ENCODE results near the gene TRIO. TPM values are rescaled to one million over a fixed set of nuclear protein-coding genes. Genes with fewer than 3 reads are reported as not detected.

TRIO gene
- total RNA-seq, 5 donors from 2014 or later (not counting 1 experiment from before 2014, with no cell fraction given) = 6.2 to 31.1 (median 11.8) TPM

- ATAC-seq (replicated peaks in 1 of 4) (no peak), DNase-seq (no peak)
- Histone ChIP-seq H3K9me3 (no peaks in the 10 kb centered on the region), H3K4me3 (ENCODE audit: control insufficient read depth in 1 of 2, extremely low read depth in 1 of 2, low read length in 1 of 2) (no peak overlapping the region), H3K27ac (ENCODE audit: low read length) (no peak overlapping the region), H3K4me1 (ENCODE audit: control insufficient read depth in 1 of 2, extremely low read depth in 1 of 2, insufficient read depth in 2 of 2, low read length in 2 of 2) (no peaks in the 10 kb centered on the region), H3K27me3 (replicated peaks in 1 of 2; ENCODE audit: control insufficient read depth in 2 of 2, extremely low read depth in 1 of 2, insufficient read depth in 2 of 2, low read length in 1 of 2) (peaks cover 0 to 3% of the 10 kb centered on the region in 2 experiments), H3K36me3 (ENCODE audit: control insufficient read depth in 2 of 2, extremely low read depth in 1 of 2, insufficient read depth in 1 of 2, low read length in 1 of 2) (no peaks in the 10 kb centered on the region)
- Mint-ChIP-seq H3K4me1 (no peaks in the 10 kb centered on the region), H3K36me3 (no peaks in the 10 kb centered on the region), H3K27ac (no peak overlapping the region), H3K4me3 (no peak overlapping the region), H3K9me3 (no peaks in the 10 kb centered on the region), H3K27me3 (peaks cover 7 to 8% of the 10 kb centered on the region in 2 donors)
- POLR2A ChIA-PET = no interaction called here
- WGBS (ENCODE audit: insufficient coverage) = 80% methylated on average over 1 of the region's 6 CpGs
- CTCF ChIA-PET = no interaction called here
These were observed 95.1 kb downstream of the TRIO start for GRCh38 chr5:14238272-14238671.

DNA sequence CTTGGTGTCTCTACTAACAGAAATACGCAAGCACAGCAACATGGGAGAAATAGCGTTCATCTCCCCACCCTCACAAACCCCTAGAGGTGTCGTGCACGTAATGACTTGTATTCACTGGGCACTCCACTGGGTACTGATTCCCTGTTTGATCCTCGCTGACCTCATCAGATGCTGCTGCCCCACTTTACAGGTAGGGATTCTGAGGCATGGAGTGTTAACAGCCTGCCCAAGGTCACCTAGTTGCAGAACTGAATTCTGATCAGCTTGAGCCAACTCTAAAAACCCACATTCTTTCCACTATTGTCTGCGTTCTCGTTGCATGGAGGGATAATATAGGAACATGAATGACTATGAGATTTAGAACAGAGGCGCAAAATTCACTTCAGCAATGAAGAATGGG is 96.3 kb downstream of the TRIO start:
- no peaks in the 10 kb centered on the region for H3K4me1 ChIP-seq (ENCODE audit: control insufficient read depth in 1 of 2, extremely low read depth in 1 of 2, insufficient read depth in 2 of 2, low read length in 2 of 2)
- H3K27me3 ChIP-seq (replicated peaks in 1 of 2; ENCODE audit: control insufficient read depth in 2 of 2, extremely low read depth in 1 of 2, insufficient read depth in 2 of 2, low read length in 1 of 2) = peaks cover 0 to 3% of the 10 kb centered on the region in 2 experiments
- H3K36me3 ChIP-seq (ENCODE audit: control insufficient read depth in 2 of 2, extremely low read depth in 1 of 2, insufficient read depth in 1 of 2, low read length in 1 of 2) = no peaks in the 10 kb centered on the region
- DNase-seq (no peak), ATAC-seq (replicated peaks in 1 of 4) (no peak)
- H3K27ac Mint-ChIP-seq = no peak overlapping the region
- ChIA-PET CTCF (interaction anchor here in 1 of 2 donors (0.6 kb wide), 1 partner anchor 750 kb away, joined by 3 read pairs; no protein-coding TSS in a partner anchor), POLR2A (no interaction called here)
- no peaks in the 10 kb centered on the region for H3K4me1 Mint-ChIP-seq
- no peak overlapping the region for H3K4me3 ChIP-seq (ENCODE audit: control insufficient read depth in 1 of 2, extremely low read depth in 1 of 2, low read length in 1 of 2)
- H3K36me3 Mint-ChIP-seq = no peaks in the 10 kb centered on the region
- WGBS (ENCODE audit: insufficient coverage) = 94% methylated on average over 1 of the region's 8 CpGs
- no peaks in the 10 kb centered on the region for H3K27me3 Mint-ChIP-seq
- no peaks in the 10 kb centered on the region for H3K9me3 ChIP-seq
- H3K4me3 Mint-ChIP-seq = no peak overlapping the region
- no peaks in the 10 kb centered on the region for H3K9me3 Mint-ChIP-seq
- no peak overlapping the region for H3K27ac ChIP-seq (ENCODE audit: low read length)

DNA sequence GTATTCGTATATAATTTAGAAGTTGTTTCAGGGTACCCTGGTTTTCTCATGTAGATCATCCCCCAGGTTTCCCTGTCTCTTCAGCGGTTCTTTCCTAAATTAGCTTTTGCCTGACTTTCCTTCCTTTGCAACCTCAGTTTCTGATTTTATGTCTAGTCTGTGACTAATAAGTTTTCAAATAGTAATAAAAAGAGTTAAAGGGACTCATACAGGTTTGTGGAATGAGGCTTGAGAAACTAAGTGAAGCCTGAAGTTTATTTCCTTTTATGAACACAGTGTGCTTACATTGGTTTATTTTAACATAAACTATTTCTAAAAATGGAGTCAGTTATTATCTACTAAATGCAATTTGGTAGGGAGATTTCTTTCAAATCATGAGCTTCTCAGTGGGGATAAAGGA is 96.8 kb downstream of the TRIO start:
- WGBS (ENCODE audit: insufficient coverage) = 100% methylated on average over 1 of the region's 2 CpGs
- no peak overlapping the region for H3K4me3 Mint-ChIP-seq
- H3K27ac Mint-ChIP-seq = no peak overlapping the region
- H3K27me3 Mint-ChIP-seq = peaks cover 0 to 2% of the 10 kb centered on the region in 2 donors
- H3K9me3 Mint-ChIP-seq = no peaks in the 10 kb centered on the region
- DNase-seq (no peak), ATAC-seq (replicated peaks in 1 of 4) (no peak)
- no peaks in the 10 kb centered on the region for H3K4me1 Mint-ChIP-seq
- POLR2A ChIA-PET = no interaction called here
- H3K36me3 Mint-ChIP-seq = no peaks in the 10 kb centered on the region
- Histone ChIP-seq H3K27ac (ENCODE audit: low read length) (no peak overlapping the region), H3K9me3 (no peaks in the 10 kb centered on the region), H3K4me1 (ENCODE audit: control insufficient read depth in 1 of 2, extremely low read depth in 1 of 2, insufficient read depth in 2 of 2, low read length in 2 of 2) (no peaks in the 10 kb centered on the region), H3K4me3 (ENCODE audit: control insufficient read depth in 1 of 2, extremely low read depth in 1 of 2, low read length in 1 of 2) (no peak overlapping the region), H3K27me3 (replicated peaks in 1 of 2; ENCODE audit: control insufficient read depth in 2 of 2, extremely low read depth in 1 of 2, insufficient read depth in 2 of 2, low read length in 1 of 2) (peaks cover 0 to 3% of the 10 kb centered on the region in 2 experiments), H3K36me3 (ENCODE audit: control insufficient read depth in 2 of 2, extremely low read depth in 1 of 2, insufficient read depth in 1 of 2, low read length in 1 of 2) (no peaks in the 10 kb centered on the region)
- CTCF ChIA-PET = no interaction called here

GRCh38 chr5:14240359-14240758 is 97.2 kb downstream of the TRIO start:
- Histone ChIP-seq H3K4me1 (ENCODE audit: control insufficient read depth in 1 of 2, extremely low read depth in 1 of 2, insufficient read depth in 2 of 2, low read length in 2 of 2) (no peaks in the 10 kb centered on the region), H3K27ac (ENCODE audit: low read length) (no peak overlapping the region), H3K9me3 (no peaks in the 10 kb centered on the region), H3K27me3 (replicated peaks in 1 of 2; ENCODE audit: control insufficient read depth in 2 of 2, extremely low read depth in 1 of 2, insufficient read depth in 2 of 2, low read length in 1 of 2) (peaks cover 0 to 3% of the 10 kb centered on the region in 2 experiments), H3K4me3 (ENCODE audit: control insufficient read depth in 1 of 2, extremely low read depth in 1 of 2, low read length in 1 of 2) (no peak overlapping the region), H3K36me3 (ENCODE audit: control insufficient read depth in 2 of 2, extremely low read depth in 1 of 2, insufficient read depth in 1 of 2, low read length in 1 of 2) (no peaks in the 10 kb centered on the region)
- no peak overlapping the region for H3K27ac Mint-ChIP-seq
- H3K27me3 Mint-ChIP-seq = peaks cover 0 to 2% of the 10 kb centered on the region in 2 donors
- H3K36me3 Mint-ChIP-seq = no peaks in the 10 kb centered on the region
- no peaks in the 10 kb centered on the region for H3K9me3 Mint-ChIP-seq
- no peak for DNase-seq
- H3K4me3 Mint-ChIP-seq = no peak overlapping the region
- ChIA-PET CTCF (no interaction called here), POLR2A (no interaction called here)
- no peaks in the 10 kb centered on the region for H3K4me1 Mint-ChIP-seq
- ATAC-seq (replicated peaks in 1 of 4) = no peak
- no CpG with 5 or more reads among the region's 2 CpGs for WGBS (ENCODE audit: insufficient coverage)

GRCh38 chr5:14241141-14241540 is 98.0 kb downstream of the TRIO start:
- H3K36me3 Mint-ChIP-seq = no peaks in the 10 kb centered on the region
- H3K4me3 ChIP-seq (ENCODE audit: control insufficient read depth in 1 of 2, extremely low read depth in 1 of 2, low read length in 1 of 2) = no peak overlapping the region

DNA sequence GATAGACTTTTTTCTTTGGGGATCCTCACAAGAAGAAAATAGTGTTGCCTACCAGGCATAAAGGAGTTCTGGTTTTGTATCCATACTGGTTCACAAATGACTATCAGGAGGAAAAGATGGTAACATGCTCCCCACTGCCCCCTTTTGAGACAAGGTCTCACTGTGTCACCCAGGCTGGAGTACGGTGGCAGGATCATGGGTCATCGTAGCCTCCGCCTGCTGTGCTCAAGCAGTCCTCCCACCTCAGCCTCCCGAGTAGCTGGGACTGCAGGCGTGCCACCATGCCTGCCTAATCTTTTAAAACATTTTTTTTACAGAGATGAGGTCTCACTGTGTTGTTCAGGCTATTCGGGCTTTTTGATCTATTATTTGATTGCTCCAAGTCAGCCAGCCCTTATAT is 99.3 kb downstream of the TRIO start:
- no peak overlapping the region for H3K27ac ChIP-seq (ENCODE audit: low read length)
- ATAC-seq (replicated peaks in 1 of 4) = no peak
- Mint-ChIP-seq H3K27me3 (peaks cover 2 to 7% of the 10 kb centered on the region in 2 donors), H3K4me1 (no peaks in the 10 kb centered on the region), H3K27ac (no peak overlapping the region), H3K4me3 (no peak overlapping the region), H3K36me3 (no peaks in the 10 kb centered on the region), H3K9me3 (no peaks in the 10 kb centered on the region)
- H3K27me3 ChIP-seq (replicated peaks in 1 of 2; ENCODE audit: control insufficient read depth in 2 of 2, extremely low read depth in 1 of 2, insufficient read depth in 2 of 2, low read length in 1 of 2) = peaks cover 0 to 10% of the 10 kb centered on the region in 2 experiments
- no peak overlapping the region for H3K4me3 ChIP-seq (ENCODE audit: control insufficient read depth in 1 of 2, extremely low read depth in 1 of 2, low read length in 1 of 2)
- 100% methylated on average over 3 of the region's 6 CpGs for WGBS (ENCODE audit: insufficient coverage)
- H3K9me3 ChIP-seq = no peaks in the 10 kb centered on the region
- H3K36me3 ChIP-seq (ENCODE audit: control insufficient read depth in 2 of 2, extremely low read depth in 1 of 2, insufficient read depth in 1 of 2, low read length in 1 of 2) = no peaks in the 10 kb centered on the region
- ChIA-PET CTCF (no interaction called here), POLR2A (no interaction called here)
- no peak for DNase-seq
- no peaks in the 10 kb centered on the region for H3K4me1 ChIP-seq (ENCODE audit: control insufficient read depth in 1 of 2, extremely low read depth in 1 of 2, insufficient read depth in 2 of 2, low read length in 2 of 2)

More at GRCh38 chr5:14241141-14241540, 98.0 kb downstream of the TRIO start:
- no peaks in the 10 kb centered on the region for H3K36me3 ChIP-seq (ENCODE audit: control insufficient read depth in 2 of 2, extremely low read depth in 1 of 2, insufficient read depth in 1 of 2, low read length in 1 of 2)
- DNase-seq = no peak
- WGBS (ENCODE audit: insufficient coverage) = no CpG with 5 or more reads among the region's 1 CpG
- H3K4me1 ChIP-seq (ENCODE audit: control insufficient read depth in 1 of 2, extremely low read depth in 1 of 2, insufficient read depth in 2 of 2, low read length in 2 of 2) = no peaks in the 10 kb centered on the region
- Mint-ChIP-seq H3K9me3 (no peaks in the 10 kb centered on the region), H3K4me1 (no peaks in the 10 kb centered on the region), H3K27me3 (peaks cover 0 to 2% of the 10 kb centered on the region in 2 donors), H3K4me3 (no peak overlapping the region), H3K27ac (no peak overlapping the region)
- H3K27me3 ChIP-seq (replicated peaks in 1 of 2; ENCODE audit: control insufficient read depth in 2 of 2, extremely low read depth in 1 of 2, insufficient read depth in 2 of 2, low read length in 1 of 2) = peaks cover 0 to 3% of the 10 kb centered on the region in 2 experiments
- no peak overlapping the region for H3K27ac ChIP-seq (ENCODE audit: low read length)
- no peaks in the 10 kb centered on the region for H3K9me3 ChIP-seq
- ATAC-seq (replicated peaks in 1 of 4) = no peak
- POLR2A ChIA-PET = no interaction called here
- CTCF ChIA-PET = no interaction called here

- DNase-seq (no peak), ATAC-seq (replicated peaks in 1 of 4) (no peak)
- no peak overlapping the region for H3K27ac ChIP-seq (ENCODE audit: low read length)
- POLR2A ChIA-PET = no interaction called here
- peaks cover 2 to 7% of the 10 kb centered on the region in 2 donors for H3K27me3 Mint-ChIP-seq
- H3K36me3 Mint-ChIP-seq = no peaks in the 10 kb centered on the region
- H3K27me3 ChIP-seq (replicated peaks in 1 of 2; ENCODE audit: control insufficient read depth in 2 of 2, extremely low read depth in 1 of 2, insufficient read depth in 2 of 2, low read length in 1 of 2) = peaks cover 0 to 10% of the 10 kb centered on the region in 2 experiments
- no peaks in the 10 kb centered on the region for H3K9me3 ChIP-seq
- no peaks in the 10 kb centered on the region for H3K4me1 Mint-ChIP-seq
- whole genome bisulfite sequencing (ENCODE audit: insufficient coverage) = 100% methylated on average over 2 of the region's 7 CpGs
- no peak overlapping the region for H3K27ac Mint-ChIP-seq
- CTCF ChIA-PET = interaction anchor here in 1 of 2 donors (0.6 kb wide), 1 partner anchor 404 kb away, joined by 4 read pairs; no protein-coding TSS in a partner anchor
- no peaks in the 10 kb centered on the region for H3K9me3 Mint-ChIP-seq
- no peaks in the 10 kb centered on the region for H3K4me1 ChIP-seq (ENCODE audit: control insufficient read depth in 1 of 2, extremely low read depth in 1 of 2, insufficient read depth in 2 of 2, low read length in 2 of 2)
- no peak overlapping the region for H3K4me3 Mint-ChIP-seq
- H3K4me3 ChIP-seq (ENCODE audit: control insufficient read depth in 1 of 2, extremely low read depth in 1 of 2, low read length in 1 of 2) = no peak overlapping the region
- H3K36me3 ChIP-seq (ENCODE audit: control insufficient read depth in 2 of 2, extremely low read depth in 1 of 2, insufficient read depth in 1 of 2, low read length in 1 of 2) = no peaks in the 10 kb centered on the region
These were observed 99.8 kb downstream of the TRIO start for GRCh38 chr5:14242871-14243383.

Data from T-cell (primary cell).